Mucosa of descending colon (tissue), 3 donors: ENCODE data around the gene MUC2. TPM values are rescaled to one million over a fixed set of nuclear protein-coding genes. Genes with fewer than 3 reads are reported as not detected.

Experiments
- ATAC-seq: fragments of 200-7000 bp; cut with Tn5 transposase; one replicate; pipeline ENCODE4 v1.9.1; 2020; ENCODE audit warnings: mild to moderate bottlenecking, moderate library complexity
- DNase-seq, 3 donors: peaks; one replicate each; pipeline ENCODE4 v3.0.0-alpha.2; 2020
- H3K36me3 ChIP-seq: fragments of 200-600 bp; one replicate; pipeline ENCODE4 v1.8.0; 2021; ENCODE audit warnings: low read depth, mild to moderate bottlenecking
- H3K4me1 ChIP-seq: fragments of 200-600 bp; one replicate; pipeline ENCODE4 v1.8.0; 2021; ENCODE audit warnings: low read depth, mild to moderate bottlenecking
- H3K4me3 ChIP-seq: fragments of 200-600 bp; one replicate; pipeline ENCODE4 v1.8.0; 2021; ENCODE audit warnings: mild to moderate bottlenecking
- H3K9me3 ChIP-seq: fragments of 200-600 bp; one replicate; pipeline ENCODE4 v1.8.0; 2021; ENCODE audit warnings: mild to moderate bottlenecking
- CTCF ChIP-seq: fragments of 200-600 bp; IDR thresholded peaks from one replicate; pipeline ENCODE4 v1.8.0; 2022; ENCODE audit warnings: antibody characterized with exemption, mild to moderate bottlenecking
- intact Hi-C, 2 donors: fragments of 100-400 bp; cut with DNase I in 1 of 2; cut with micrococcal nuclease in 1 of 2; formaldehyde crosslinking; loops; one replicate each; pipeline versions ENCODE4 v1.11.0 to v1.11.1; 2022; cut with DNase I, micrococcal nuclease
- total RNA-seq, 3 donors: library from RNA; stranded (reverse); fragmentation: NEBNext Ultra II Directional in 2 of 3; extraction: Animal tissue kit (Norgen Biotek cat#: 25700) in 2 of 3; gene quantifications; one replicate each; pipeline versions ENCODE4 v1.2.1 to v1.2.4, GENCODE V29; 2021 to 2023
- donor health status: DM: no; HTN: no; CAD: no; lungs with moderate emphysema.
- donor health status: DM: no; HTN: no; CAD: no.
- donor health status: DM: no; HTN: yes; CAD: no.

The MUC2 gene
- total RNA-seq, 3 donors from 2014 or later: 379 to 1,246 (median 1,109) TPM

- intact Hi-C loops: no loop called here
These were observed 47.0 kb upstream of the MUC2 start for GRCh38 chr11:1027483-1028290.

GRCh38 chr11:1028291-1028540, 46.5 kb upstream of the MUC2 start:
- no peak for TF ChIP-seq CTCF
- no peaks in the 10 kb centered on the region for H3K4me1 ChIP-seq
- ATAC-seq (no peak), DNase-seq (no peak)
- no peaks in the 10 kb centered on the region for H3K9me3 ChIP-seq
- H3K4me3 ChIP-seq: no peak overlapping the region
- intact Hi-C loops: no loop called here
- no peaks in the 10 kb centered on the region for H3K36me3 ChIP-seq

More at GRCh38 chr11:1027483-1028290, 47.0 kb upstream of the MUC2 start:
- ATAC-seq (no peak), DNase-seq (no peak)
- Histone ChIP-seq H3K9me3 (no peaks in the 10 kb centered on the region), H3K4me3 (no peak overlapping the region), H3K36me3 (no peaks in the 10 kb centered on the region), H3K4me1 (no peaks in the 10 kb centered on the region)
- no peak for TF ChIP-seq CTCF

DNA sequence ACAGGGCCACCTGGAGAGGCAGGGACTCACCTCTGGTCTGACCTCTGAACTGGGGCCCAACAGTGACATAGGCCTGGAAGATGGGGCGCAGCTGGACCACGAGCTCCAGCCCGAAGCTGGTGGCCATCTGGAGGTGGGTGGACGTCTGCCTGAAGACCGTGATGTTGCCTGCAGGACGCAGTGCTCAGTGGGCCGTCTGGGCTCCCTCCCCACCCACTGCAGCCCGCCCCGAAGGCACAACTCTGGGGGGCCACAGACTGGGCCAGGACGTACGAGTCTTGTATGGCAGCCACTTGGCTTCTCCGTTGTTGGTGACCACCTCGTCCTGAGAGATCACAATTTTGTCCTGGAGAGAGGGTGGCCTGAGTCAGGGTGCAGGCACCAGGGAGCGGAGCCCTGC, 46.1 kb upstream of the MUC2 start:
- ATAC-seq (no peak), DNase-seq (no peak)
- intact Hi-C loops: no loop called here
- no peaks in the 10 kb centered on the region for H3K9me3 ChIP-seq
- H3K36me3 ChIP-seq: no peaks in the 10 kb centered on the region
- no peaks in the 10 kb centered on the region for H3K4me1 ChIP-seq
- TF ChIP-seq CTCF: no peak
- no peak overlapping the region for H3K4me3 ChIP-seq

DNA sequence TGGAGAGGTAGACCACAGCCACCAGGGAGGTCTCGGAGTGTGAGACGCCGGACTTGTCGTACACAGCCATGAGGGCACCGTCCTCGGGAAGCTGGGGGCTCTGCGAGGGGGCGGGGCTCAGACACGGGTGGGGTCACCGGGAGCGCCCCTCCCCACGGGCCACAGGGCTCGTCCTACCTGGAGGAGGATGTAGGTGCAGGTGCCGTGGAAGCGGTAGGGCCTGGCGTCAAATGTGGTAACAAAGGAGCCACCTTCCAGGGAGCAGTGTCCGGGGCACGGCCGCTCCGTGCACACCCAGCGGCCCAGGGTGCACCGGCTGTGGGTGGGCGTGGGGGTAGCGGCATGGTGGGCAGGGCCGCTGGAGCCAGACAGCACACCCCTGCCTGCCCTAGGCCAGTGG, 45.6 kb upstream of the MUC2 start:
- intact Hi-C loops: no loop called here
- no peaks in the 10 kb centered on the region for H3K36me3 ChIP-seq
- ATAC-seq (no peak), DNase-seq (no peak)
- H3K4me1 ChIP-seq: no peaks in the 10 kb centered on the region
- H3K9me3 ChIP-seq: no peaks in the 10 kb centered on the region
- no peak overlapping the region for H3K4me3 ChIP-seq
- TF ChIP-seq CTCF: no peak

- no peak overlapping the region for H3K4me3 ChIP-seq
- DNase-seq (no peak), ATAC-seq (no peak)
- no peaks in the 10 kb centered on the region for H3K9me3 ChIP-seq
- H3K4me1 ChIP-seq: no peaks in the 10 kb centered on the region
- TF ChIP-seq CTCF: no peak
- intact Hi-C loops: no loop called here
- H3K36me3 ChIP-seq: no peaks in the 10 kb centered on the region
These were observed 45.0 kb upstream of the MUC2 start for GRCh38 chr11:1029654-1030053.

- no peak for TF ChIP-seq CTCF
- no peak for ATAC-seq
- no peaks in the 10 kb centered on the region for H3K4me1 ChIP-seq
- no peaks in the 10 kb centered on the region for H3K9me3 ChIP-seq
- no peak overlapping the region for H3K4me3 ChIP-seq
- DNase-seq: no peak
- intact Hi-C loops: no loop called here
- no peaks in the 10 kb centered on the region for H3K36me3 ChIP-seq
These were observed 44.6 kb upstream of the MUC2 start for GRCh38 chr11:1030086-1030485.
